HG03280 (cell line): Measurements from ENCODE around the gene ZFP42.
"Not testable (repeated sequence)": the region's sequence is repeated elsewhere in the genome, so short reads cannot be mapped to it uniquely, and the experiment has no call there.

Experiments used
- ATAC-seq: cut with Tn5 transposase; IDR thresholded peaks from one replicate; pipeline ENCODE4 v1.9.1; 2021; ENCODE audit warnings: mild to moderate bottlenecking, moderate library complexity; ENCODE audit not compliant: unreplicated experiment

ZFP42 gene

GRCh38 chr4:187995322-187996207 is at the start of gene ZFP42:
ZFP42 (plus strand) TSS chr4:187995771; CDS start chr4:188002808, 7,037 bp downstream.
- no peak for ATAC-seq

GRCh38 chr4:187961171-187961570 is 34.4 kb upstream of the ZFP42 start:
- no peak for ATAC-seq

- ATAC-seq: no peak
Observed at GRCh38 chr4:187961961-187962360, 33.6 kb upstream of the ZFP42 start.

- ATAC-seq: no peak
Observed at GRCh38 chr4:187962926-187963325, 32.6 kb upstream of the ZFP42 start.

GRCh38 chr4:187965726-187966125 is 29.8 kb upstream of the ZFP42 start:
- ATAC-seq: no peak

- no peak for ATAC-seq
Observed at GRCh38 chr4:187972135-187972534, 23.4 kb upstream of the ZFP42 start.

- no peak for ATAC-seq
Observed at GRCh38 chr4:187983746-187984145, 11.8 kb upstream of the ZFP42 start.

GRCh38 chr4:187992971-187993370 is 2.6 kb upstream of the ZFP42 start:
- ATAC-seq: no peak

GRCh38 chr4:187993827-187994226 is 1.7 kb upstream of the ZFP42 start:
- no peak for ATAC-seq

- ATAC-seq: no peak
Observed at GRCh38 chr4:187996502-187997177, 1.1 kb downstream of the ZFP42 start.

GRCh38 chr4:187997991-187998390 is 2.4 kb downstream of the ZFP42 start:
- ATAC-seq: not testable (repeated sequence)

GRCh38 chr4:187999406-187999932 is 3.9 kb downstream of the ZFP42 start:
- no peak for ATAC-seq

GRCh38 chr4:188002323-188002722 is 6.8 kb downstream of the ZFP42 start:
- no peak for ATAC-seq

GRCh38 chr4:188002751-188003150 is 7.2 kb downstream of the ZFP42 start:
- no peak for ATAC-seq

GRCh38 chr4:188005561-188005960 is 10.0 kb downstream of the ZFP42 start:
- ATAC-seq: no peak

- ATAC-seq: no peak
Observed at GRCh38 chr4:188006285-188006848, 10.8 kb downstream of the ZFP42 start.

- no peak for ATAC-seq
Observed at GRCh38 chr4:188008377-188008776, 12.8 kb downstream of the ZFP42 start.

- no peak for ATAC-seq
Observed at GRCh38 chr4:188012426-188012945, 16.9 kb downstream of the ZFP42 start.

GRCh38 chr4:188015025-188015940 is 19.7 kb downstream of the ZFP42 start:
- no peak for ATAC-seq

GRCh38 chr4:188016754-188017153 is 21.2 kb downstream of the ZFP42 start:
- no peak for ATAC-seq
